CD4-positive, alpha-beta T cell (primary cell): ENCODE data around the gene DDX54. TPM values are rescaled to one million over a fixed set of nuclear protein-coding genes. Genes with fewer than 3 reads are reported as not detected.

Source experiments
- ATAC-seq: fragments of 200-7000 bp; cut with Tn5 transposase; one replicate; pipeline ENCODE4 v1.10.0; 2022; ENCODE audit warnings: mild to moderate bottlenecking; ENCODE audit not compliant: poor library complexity
- CTCF ChIA-PET: fragments of 350-600 bp; sonication (Branson Sonifier 250); formaldehyde crosslinking; loops from one replicate; lab custom pipeline; 2021; ENCODE audit warnings: antibody characterized with exemption, inconsistent platforms; lab: Charles Lee
- POLR2A ChIA-PET: fragments of 350-600 bp; sonication (Branson Sonifier 250); formaldehyde crosslinking; loops from one replicate; lab custom pipeline; 2021; ENCODE audit warnings: antibody characterized with exemption, inconsistent platforms; lab: Charles Lee
- DNase-seq, 14 experiments: peaks; one replicate each; pipeline ENCODE4 v3.0.0-alpha.2; 2013 to 2020; ENCODE audit warnings: mixed read lengths in 2 of 14
- H3K27ac ChIP-seq, 2 donors: one replicate each; pipeline versions ENCODE4 v1.5.1 to v1.7.0; 2013; ENCODE audit warnings: low read length in 2 of 2, low read depth in 1 of 2, mild to moderate bottlenecking in 1 of 2
- H3K27me3 ChIP-seq, 2 experiments: 1 replicate in 1 of 2; 2 replicates in 1 of 2; pipeline versions ENCODE4 v1.6.1 to v1.7.0; 2013; ENCODE audit warnings: low read length in 2 of 2, control low read depth in 1 of 2, mild to moderate bottlenecking in 1 of 2, moderate library complexity in 1 of 2; ENCODE audit not compliant: insufficient read depth in 2 of 2, control insufficient read depth in 1 of 2
- H3K36me3 ChIP-seq: one replicate; pipeline ENCODE4 v1.6.1; 2013; ENCODE audit warnings: low read length, control low read depth; ENCODE audit not compliant: insufficient read depth
- H3K4me1 ChIP-seq: one replicate; pipeline ENCODE4 v1.6.1; 2013; ENCODE audit warnings: low read length, control low read depth; ENCODE audit not compliant: insufficient read depth
- H3K4me3 ChIP-seq: one replicate; pipeline ENCODE4 v1.5.1; 2013; ENCODE audit warnings: mild to moderate bottlenecking, low read length, moderate library complexity
- H3K9me3 ChIP-seq, 2 experiments: 1 replicate in 1 of 2; 2 replicates in 1 of 2; pipeline versions ENCODE4 v1.6.1 to v1.7.0; 2013; ENCODE audit warnings: low read length in 2 of 2, mild to moderate bottlenecking in 2 of 2, control low read depth in 1 of 2, moderate library complexity in 1 of 2; ENCODE audit not compliant: control insufficient read depth in 1 of 2, insufficient read depth in 1 of 2
- H3K27ac Mint-ChIP-seq: one replicate; pipeline ENCODE4 v1.8.0; 2020; ENCODE audit warnings: mixed read lengths
- H3K27me3 Mint-ChIP-seq: one replicate; pipeline ENCODE4 v1.8.0; 2021; ENCODE audit warnings: mixed read lengths
- H3K36me3 Mint-ChIP-seq: one replicate; pipeline ENCODE4 v1.8.0; 2021; ENCODE audit warnings: low read depth, mixed read lengths
- H3K4me1 Mint-ChIP-seq: one replicate; pipeline ENCODE4 v1.8.0; 2021; ENCODE audit warnings: low read depth, mixed read lengths
- H3K4me3 Mint-ChIP-seq: one replicate; pipeline ENCODE4 v1.8.0; 2020; ENCODE audit warnings: mild to moderate bottlenecking, mixed read lengths
- H3K9me3 Mint-ChIP-seq: one replicate; pipeline ENCODE4 v1.8.0; 2020; ENCODE audit warnings: mixed read lengths
- intact Hi-C, 2 experiments: fragments of 100-400 bp; cut with DNase I in 1 of 2; cut with micrococcal nuclease in 1 of 2; formaldehyde crosslinking; loops; one replicate each; pipeline versions ENCODE4 v1.15.1 to v1.9.0; 2023 to 2025; cut with DNase I, micrococcal nuclease
- total RNA-seq, 174 experiments: library from RNA in 2 of 174; stranded (reverse) in 2 of 174; gene quantifications; one replicate each; pipeline ENCODE4 v1.2.3 and lab custom pipeline; 2021 to 2026
- TF ChIP-seq, protein P1 (sequence below): fragments of 200-600 bp; IDR thresholded peaks from one replicate; pipeline ENCODE4 v1.8.0; 2022; ENCODE audit warnings: antibody characterized with exemption, mild to moderate bottlenecking

DDX54 gene
- total RNA-seq, 2 experiments from 2014 or later, result 56.8 to 61.1 TPM

DNA sequence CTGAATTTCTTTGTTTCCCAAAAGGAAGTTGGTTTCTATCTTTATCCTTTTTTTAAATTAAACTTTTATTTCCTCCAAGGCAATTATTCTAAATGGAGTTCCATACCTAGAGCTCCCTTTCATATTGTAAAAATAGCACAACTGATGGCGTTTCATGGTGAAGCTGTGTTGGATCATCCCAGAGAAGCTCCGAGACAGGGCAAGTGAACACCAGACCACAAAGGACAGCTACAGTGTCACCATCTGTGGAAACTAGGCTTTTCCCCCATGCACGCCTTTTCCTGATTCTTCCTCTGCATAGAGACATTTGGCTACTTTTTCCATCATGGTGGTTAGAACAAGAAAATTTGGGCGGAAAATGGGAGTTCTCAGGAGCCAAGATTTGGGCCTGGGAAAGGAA lies 48.7 kb upstream of the DDX54 start:
- H3K4me1 Mint-ChIP-seq, result peaks cover 58% of the 10 kb centered on the region
- POLR2A ChIA-PET, result interaction anchor here (1.6 kb wide), 1 partner anchor 26 kb away, joined by 3 read pairs; no protein-coding TSS in a partner anchor

DNA sequence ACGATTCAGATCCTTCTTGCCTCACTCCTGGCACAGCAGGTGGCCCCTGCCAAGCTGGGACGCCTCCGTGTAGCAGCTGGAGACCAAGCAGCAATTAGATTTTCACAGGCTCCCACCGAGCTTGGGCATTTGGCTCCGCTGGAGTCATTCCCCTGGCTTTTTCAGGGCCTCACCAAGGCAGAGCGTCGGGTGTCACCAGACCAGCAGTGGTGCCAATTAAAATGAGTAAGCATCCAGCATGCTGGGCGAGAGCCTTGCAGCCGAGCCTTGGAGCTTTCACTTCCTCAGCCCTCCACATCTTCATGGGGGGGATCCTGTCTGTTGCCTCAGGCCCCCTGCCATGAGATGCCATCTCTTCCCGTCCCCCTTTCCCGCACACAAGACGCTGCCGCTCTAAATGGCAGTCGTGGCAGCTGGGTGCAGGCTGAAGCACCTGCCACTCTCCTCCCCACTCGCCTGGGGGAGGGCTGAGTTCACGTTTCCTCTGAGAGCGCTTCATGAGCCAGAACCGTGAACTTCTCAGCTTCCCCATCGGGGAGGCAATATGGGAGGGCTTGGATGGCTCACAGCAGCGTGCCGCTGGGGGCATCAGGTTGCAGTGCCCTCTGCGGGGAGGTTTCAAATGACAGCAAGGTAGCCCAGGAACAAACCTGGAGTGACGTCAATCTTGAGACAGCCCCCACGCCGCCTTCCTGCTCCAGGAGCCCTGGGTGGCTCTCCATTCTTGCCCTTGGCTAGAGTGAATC lies 47.7 kb upstream of the DDX54 start:
- intact Hi-C loops, result loop anchor here (1.0 to 5.0 kb wide), 3 partner anchors 36 to 48 kb away; partner anchors contain the start of genes DDX54 (in 1 of the 2) and RITA1 (in 1 of the 2)
- peaks cover 70% of the 10 kb centered on the region for H3K36me3 Mint-ChIP-seq
- Histone ChIP-seq H3K27ac (peak overlapping the region in 1 of 2 donors; percentile 46), H3K4me3 (peak overlapping the region; percentile 39), H3K9me3 (no peaks in the 10 kb centered on the region), H3K4me1 (peaks cover 65% of the 10 kb centered on the region), H3K27me3 (no peaks in the 10 kb centered on the region), H3K36me3 (peaks cover 48% of the 10 kb centered on the region)
- H3K27me3 Mint-ChIP-seq, result no peaks in the 10 kb centered on the region
- H3K9me3 Mint-ChIP-seq, result no peaks in the 10 kb centered on the region
- TF ChIP-seq, protein P1, sequence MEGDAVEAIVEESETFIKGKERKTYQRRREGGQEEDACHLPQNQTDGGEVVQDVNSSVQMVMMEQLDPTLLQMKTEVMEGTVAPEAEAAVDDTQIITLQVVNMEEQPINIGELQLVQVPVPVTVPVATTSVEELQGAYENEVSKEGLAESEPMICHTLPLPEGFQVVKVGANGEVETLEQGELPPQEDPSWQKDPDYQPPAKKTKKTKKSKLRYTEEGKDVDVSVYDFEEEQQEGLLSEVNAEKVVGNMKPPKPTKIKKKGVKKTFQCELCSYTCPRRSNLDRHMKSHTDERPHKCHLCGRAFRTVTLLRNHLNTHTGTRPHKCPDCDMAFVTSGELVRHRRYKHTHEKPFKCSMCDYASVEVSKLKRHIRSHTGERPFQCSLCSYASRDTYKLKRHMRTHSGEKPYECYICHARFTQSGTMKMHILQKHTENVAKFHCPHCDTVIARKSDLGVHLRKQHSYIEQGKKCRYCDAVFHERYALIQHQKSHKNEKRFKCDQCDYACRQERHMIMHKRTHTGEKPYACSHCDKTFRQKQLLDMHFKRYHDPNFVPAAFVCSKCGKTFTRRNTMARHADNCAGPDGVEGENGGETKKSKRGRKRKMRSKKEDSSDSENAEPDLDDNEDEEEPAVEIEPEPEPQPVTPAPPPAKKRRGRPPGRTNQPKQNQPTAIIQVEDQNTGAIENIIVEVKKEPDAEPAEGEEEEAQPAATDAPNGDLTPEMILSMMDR, result peak; percentile 32
- ChIA-PET POLR2A (interaction anchor here (0.9 to 2.4 kb wide), 7 partner anchors 10 to 102 kb away, joined by 3 to 27 read pairs (median 3); partner anchors contain the start of genes SLC8B1 and TPCN1), CTCF (interaction anchor here (0.6 to 1.6 kb wide), 9 partner anchors 11 to 295 kb away, joined by 3 to 17 read pairs (median 3); partner anchors contain the start of genes OAS3 and TPCN1)
- peaks cover 63% of the 10 kb centered on the region for H3K4me1 Mint-ChIP-seq
- ATAC-seq, result peak; percentile 96
- H3K27ac Mint-ChIP-seq, result peak overlapping the region; percentile 80
- DNase-seq, result peak; percentile 46 to 90 (median 72)
- peak overlapping the region; percentile 93 for H3K4me3 Mint-ChIP-seq

More for the DNA sequence above, 48.7 kb upstream of the DDX54 start:
- ATAC-seq, result no peak
- intact Hi-C loops, result loop anchor here (1.0 to 5.0 kb wide), 3 partner anchors 37 to 49 kb away; partner anchors contain the start of genes DDX54 (in 1 of the 2) and RITA1 (in 1 of the 2)
- DNase-seq, result no peak
- CTCF ChIA-PET, result interaction anchor here (1.2 to 1.6 kb wide), 2 partner anchors 19 to 47 kb away, joined by 3 to 7 read pairs; no protein-coding TSS in a partner anchor
- Histone ChIP-seq H3K4me1 (peaks cover 55% of the 10 kb centered on the region), H3K4me3 (no peak overlapping the region), H3K27me3 (no peaks in the 10 kb centered on the region), H3K27ac (no peak overlapping the region), H3K36me3 (peaks cover 45% of the 10 kb centered on the region), H3K9me3 (no peaks in the 10 kb centered on the region)
- peak overlapping the region; percentile 93 for H3K4me3 Mint-ChIP-seq
- H3K27ac Mint-ChIP-seq, result peak overlapping the region; percentile 80
- H3K36me3 Mint-ChIP-seq, result peaks cover 70% of the 10 kb centered on the region
- no peaks in the 10 kb centered on the region for H3K27me3 Mint-ChIP-seq
- TF ChIP-seq, protein P1, result no peak
- H3K9me3 Mint-ChIP-seq, result no peaks in the 10 kb centered on the region

DNA sequence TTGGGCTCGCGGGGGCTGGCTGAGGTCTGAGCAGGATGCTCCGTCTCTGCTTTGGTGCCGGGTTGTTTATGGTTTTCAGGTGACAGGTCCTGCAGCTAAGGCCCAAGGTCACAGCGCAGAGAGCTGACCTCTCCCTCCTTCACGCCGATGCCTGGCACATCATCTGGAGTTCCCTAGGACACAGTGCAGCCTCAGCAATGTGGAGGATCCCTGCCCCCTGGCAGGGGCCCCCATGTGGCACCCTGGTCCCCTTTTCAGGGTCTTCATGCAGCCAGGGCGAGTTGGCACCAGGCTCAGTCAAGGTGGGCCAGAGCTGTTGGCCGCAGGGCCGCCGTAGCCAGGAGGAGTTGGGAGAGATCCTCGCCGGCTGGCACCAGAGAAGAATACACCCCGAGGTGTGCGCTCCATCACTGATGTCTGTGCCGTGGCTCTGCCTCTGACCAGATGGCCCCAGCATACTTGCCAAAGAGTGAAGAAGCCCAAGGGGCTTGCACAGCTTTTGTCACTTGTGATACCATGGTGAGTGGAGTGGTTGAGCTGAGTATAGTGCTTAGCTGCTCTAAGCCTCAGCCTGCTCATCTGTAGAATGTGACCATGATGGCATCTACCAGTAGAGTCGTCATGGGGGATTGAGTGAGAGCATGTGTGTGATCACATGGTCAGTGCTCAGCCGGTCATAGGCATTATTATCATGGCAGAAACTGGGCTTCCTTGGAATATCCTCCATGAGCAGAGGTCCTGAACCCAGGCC lies 47.0 kb upstream of the DDX54 start:
- Mint-ChIP-seq H3K27me3 (no peaks in the 10 kb centered on the region), H3K4me1 (peaks cover 63% of the 10 kb centered on the region), H3K4me3 (peak overlapping the region; percentile 93), H3K36me3 (peaks cover 72% of the 10 kb centered on the region), H3K9me3 (no peaks in the 10 kb centered on the region), H3K27ac (no peak overlapping the region)
- Histone ChIP-seq H3K36me3 (peaks cover 55% of the 10 kb centered on the region), H3K4me1 (peaks cover 68% of the 10 kb centered on the region), H3K4me3 (peak overlapping the region; percentile 39), H3K27ac (peak overlapping the region in 1 of 2 donors; percentile 46), H3K27me3 (no peaks in the 10 kb centered on the region), H3K9me3 (no peaks in the 10 kb centered on the region)
- CTCF ChIA-PET, result interaction anchor here (0.7 to 1.3 kb wide), 4 partner anchors 10 to 58 kb away, joined by 3 to 17 read pairs (median 6); partner anchors contain the start of gene TPCN1
- TF ChIP-seq, protein P1, result no peak
- ATAC-seq, result no peak
- no peak for DNase-seq
- POLR2A ChIA-PET, result interaction anchor here (0.9 to 2.4 kb wide), 6 partner anchors 9 to 103 kb away, joined by 3 to 27 read pairs (median 3); partner anchors contain the start of genes SLC8B1 and TPCN1
- intact Hi-C loops, result loop anchor here (2.0 to 5.0 kb wide), 2 partner anchors 35 to 47 kb away; partner anchors contain the start of genes DDX54 (in 1 of the 2) and RITA1 (in 1 of the 2)
